Activated CD8-positive, alpha-beta T cell treated with anti-CD3 and anti-CD28 coated beads, Interleukin-2, amount 10 ng/mL, durations not matched to agents 7 days and 5 days (primary cell): ENCODE measurements around the gene NPS. TPM values are rescaled to one million over a fixed set of nuclear protein-coding genes. Genes with fewer than 3 reads are reported as not detected.

ENCODE experiments used
- ATAC-seq: fragments of 150-1000 bp; cut with Tn5 transposase; one replicate; pipeline ENCODE4 v1.10.0; 2021; ENCODE audit warnings: moderate library complexity
- CTCF ChIA-PET: fragments of 350-600 bp; sonication (Branson Sonifier 250); formaldehyde crosslinking; loops from one replicate; lab custom pipeline; 2021; ENCODE audit warnings: antibody characterized with exemption; lab: Charles Lee
- POLR2A ChIA-PET: fragments of 350-600 bp; sonication (Branson Sonifier 250); formaldehyde crosslinking; loops from one replicate; lab custom pipeline; 2021; ENCODE audit warnings: antibody characterized with exemption; lab: Charles Lee
- DNase-seq: peaks from one replicate; pipeline ENCODE4 v3.0.0-alpha.2; 2020
- H3K27ac Mint-ChIP-seq: one replicate; pipeline ENCODE4 v1.8.0; 2021; ENCODE audit warnings: mild to moderate bottlenecking, mixed read lengths
- H3K27me3 Mint-ChIP-seq: one replicate; pipeline ENCODE4 v1.8.0; 2021; ENCODE audit warnings: low read depth, mixed read lengths
- H3K36me3 Mint-ChIP-seq: one replicate; pipeline ENCODE4 v1.8.0; 2021; ENCODE audit warnings: low read depth, mixed read lengths
- H3K4me1 Mint-ChIP-seq: one replicate; pipeline ENCODE4 v1.8.0; 2021; ENCODE audit warnings: low read depth, mixed read lengths
- H3K4me3 Mint-ChIP-seq: one replicate; pipeline ENCODE4 v1.8.0; 2021; ENCODE audit warnings: mild to moderate bottlenecking, mixed read lengths
- H3K9me3 Mint-ChIP-seq: one replicate; pipeline ENCODE4 v1.8.0; 2022; ENCODE audit warnings: mixed read lengths; ENCODE audit not compliant: insufficient read depth
- total RNA-seq, 2 experiments: library from RNA; stranded (reverse); gene quantifications; one replicate each; pipeline ENCODE4 v1.2.3, GENCODE V29; 2021

NPS gene
- total RNA-seq, 2 experiments from 2014 or later: not detected

DNA sequence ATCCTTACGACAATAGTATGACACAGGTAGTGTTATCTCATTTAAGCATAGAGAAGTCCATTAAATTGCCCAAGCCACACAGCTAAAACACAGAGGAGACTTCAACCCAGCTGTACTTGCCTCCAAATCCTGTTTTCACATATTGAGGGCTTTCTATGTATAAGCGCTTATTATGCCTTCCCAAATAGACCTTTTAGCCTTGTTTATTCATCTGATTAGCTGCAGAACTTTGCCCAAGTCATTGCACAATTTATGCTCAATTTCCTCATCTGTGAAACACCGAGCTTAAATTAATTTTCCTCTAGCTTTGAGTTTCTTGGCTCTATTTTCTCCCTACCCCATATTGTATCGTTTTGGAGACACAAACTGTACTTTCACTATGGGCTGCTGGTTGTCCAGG is 15.5 kb downstream of the NPS start:
- POLR2A ChIA-PET: no interaction called here
- H3K4me3 Mint-ChIP-seq: no peak overlapping the region
- DNase-seq: no peak
- no peaks in the 10 kb centered on the region for H3K4me1 Mint-ChIP-seq
- CTCF ChIA-PET: interaction anchor here (0.9 to 2.0 kb wide), 3 partner anchors 130 to 289 kb away, joined by 3 to 11 read pairs (median 4); no protein-coding TSS in a partner anchor
- no peaks in the 10 kb centered on the region for H3K36me3 Mint-ChIP-seq
- H3K9me3 Mint-ChIP-seq: no peaks in the 10 kb centered on the region
- no peak overlapping the region for H3K27ac Mint-ChIP-seq
- no peaks in the 10 kb centered on the region for H3K27me3 Mint-ChIP-seq
- ATAC-seq: no peak

DNA sequence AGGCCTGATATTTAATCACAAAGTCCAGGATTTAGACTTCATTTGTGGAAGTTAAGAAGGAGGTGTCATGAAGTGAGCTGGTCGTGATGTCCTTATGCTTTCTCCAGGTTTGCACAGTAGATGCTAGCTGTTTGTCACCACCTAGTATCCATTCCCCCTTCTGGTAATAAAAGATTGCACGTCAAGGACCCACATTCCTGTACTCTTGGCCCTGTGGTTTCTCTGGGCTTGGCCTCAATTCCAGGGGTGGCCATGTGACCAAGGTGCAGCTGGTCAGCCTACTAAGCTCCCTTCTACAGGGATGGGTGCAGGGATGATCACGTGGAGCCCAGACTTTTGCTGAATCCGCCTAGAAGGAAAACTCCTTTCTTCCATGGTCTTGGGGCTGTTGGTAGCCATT is 16.5 kb downstream of the NPS start:
- no peaks in the 10 kb centered on the region for H3K36me3 Mint-ChIP-seq
- H3K27me3 Mint-ChIP-seq: no peaks in the 10 kb centered on the region
- no peak overlapping the region for H3K4me3 Mint-ChIP-seq
- no peaks in the 10 kb centered on the region for H3K9me3 Mint-ChIP-seq
- DNase-seq (no peak), ATAC-seq (no peak)
- H3K4me1 Mint-ChIP-seq: no peaks in the 10 kb centered on the region
- H3K27ac Mint-ChIP-seq: no peak overlapping the region
- ChIA-PET POLR2A (no interaction called here), CTCF (interaction anchor here (2.2 kb wide), 1 partner anchor 289 kb away, joined by 4 read pairs; no protein-coding TSS in a partner anchor)

DNA sequence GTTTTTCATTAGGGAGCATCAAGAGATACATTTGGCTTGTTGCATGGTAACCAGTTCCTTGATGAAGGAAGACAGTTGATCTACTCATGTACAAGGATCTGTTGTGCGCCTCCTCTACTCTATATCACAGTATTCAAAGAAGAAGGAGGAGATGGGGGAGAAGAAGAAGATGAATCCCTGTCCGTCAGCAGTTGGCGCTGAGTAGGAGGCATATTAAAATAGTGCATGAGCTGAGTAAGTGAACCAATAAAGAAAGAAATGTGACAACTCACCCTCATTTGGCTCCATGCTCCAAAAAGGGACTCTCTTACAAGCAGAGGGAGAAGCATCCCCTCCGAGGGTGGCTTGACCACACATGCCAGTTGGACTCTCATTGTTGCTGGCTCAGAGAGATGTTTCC is 20.1 kb downstream of the NPS start:
- Mint-ChIP-seq H3K36me3 (no peaks in the 10 kb centered on the region), H3K4me3 (no peak overlapping the region), H3K27me3 (no peaks in the 10 kb centered on the region), H3K27ac (no peak overlapping the region), H3K9me3 (no peaks in the 10 kb centered on the region), H3K4me1 (no peaks in the 10 kb centered on the region)
- DNase-seq (no peak), ATAC-seq (no peak)
- ChIA-PET CTCF (no interaction called here), POLR2A (no interaction called here)

GRCh38 chr10:127570036-127570435 is 20.9 kb downstream of the NPS start:
- H3K9me3 Mint-ChIP-seq: no peaks in the 10 kb centered on the region
- H3K4me1 Mint-ChIP-seq: no peaks in the 10 kb centered on the region
- ATAC-seq: no peak
- POLR2A ChIA-PET: no interaction called here
- H3K27me3 Mint-ChIP-seq: no peaks in the 10 kb centered on the region
- no peak overlapping the region for H3K4me3 Mint-ChIP-seq
- CTCF ChIA-PET: no interaction called here
- no peak for DNase-seq
- H3K36me3 Mint-ChIP-seq: no peaks in the 10 kb centered on the region
- no peak overlapping the region for H3K27ac Mint-ChIP-seq

GRCh38 chr10:127571386-127571785 is 22.3 kb downstream of the NPS start:
- DNase-seq (no peak), ATAC-seq (no peak)
- Mint-ChIP-seq H3K27ac (no peak overlapping the region), H3K27me3 (no peaks in the 10 kb centered on the region), H3K4me3 (no peak overlapping the region), H3K9me3 (no peaks in the 10 kb centered on the region), H3K4me1 (no peaks in the 10 kb centered on the region), H3K36me3 (no peaks in the 10 kb centered on the region)
- ChIA-PET CTCF (no interaction called here), POLR2A (no interaction called here)

DNA sequence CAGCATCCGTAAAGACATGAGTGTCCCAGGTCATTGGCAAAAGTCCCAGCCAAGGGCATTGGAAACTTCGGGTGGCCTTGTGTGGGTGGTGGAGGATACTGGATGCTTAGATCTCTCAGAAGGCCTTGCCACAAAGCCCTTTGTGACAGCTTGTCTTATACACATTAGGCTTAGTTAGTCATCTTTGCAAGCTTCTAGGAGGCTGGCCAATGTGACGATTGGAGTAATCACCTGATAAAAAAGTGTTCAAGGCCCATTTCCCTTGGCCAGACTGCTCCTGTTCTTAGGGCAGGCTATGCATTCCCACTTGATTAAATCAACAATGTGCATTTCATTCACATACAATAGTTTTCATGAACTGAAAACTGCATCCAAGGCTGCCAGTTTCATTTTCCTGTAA is 26.9 kb downstream of the NPS start:
- Mint-ChIP-seq H3K9me3 (no peaks in the 10 kb centered on the region), H3K36me3 (no peaks in the 10 kb centered on the region), H3K27me3 (no peaks in the 10 kb centered on the region), H3K4me1 (no peaks in the 10 kb centered on the region), H3K27ac (no peak overlapping the region), H3K4me3 (no peak overlapping the region)
- no peak for ATAC-seq
- POLR2A ChIA-PET: no interaction called here
- CTCF ChIA-PET: no interaction called here
- no peak for DNase-seq

GRCh38 chr10:127576740-127577161 is 27.6 kb downstream of the NPS start:
- Mint-ChIP-seq H3K36me3 (no peaks in the 10 kb centered on the region), H3K9me3 (no peaks in the 10 kb centered on the region), H3K27ac (no peak overlapping the region), H3K4me1 (no peaks in the 10 kb centered on the region), H3K27me3 (no peaks in the 10 kb centered on the region), H3K4me3 (no peak overlapping the region)
- CTCF ChIA-PET: interaction anchor here (0.7 kb wide), 1 partner anchor 63 kb away, joined by 3 read pairs; no protein-coding TSS in a partner anchor
- POLR2A ChIA-PET: no interaction called here
- ATAC-seq: no peak
- no peak for DNase-seq

- CTCF ChIA-PET: interaction anchor here (0.7 kb wide), 2 partner anchors 62 to 276 kb away, joined by 3 read pairs; no protein-coding TSS in a partner anchor
- Mint-ChIP-seq H3K9me3 (no peaks in the 10 kb centered on the region), H3K4me1 (no peaks in the 10 kb centered on the region), H3K27ac (no peak overlapping the region), H3K27me3 (no peaks in the 10 kb centered on the region), H3K4me3 (no peak overlapping the region), H3K36me3 (no peaks in the 10 kb centered on the region)
- ATAC-seq: no peak
- POLR2A ChIA-PET: no interaction called here
- DNase-seq: no peak
Observed at GRCh38 chr10:127577376-127578258, 28.5 kb downstream of the NPS start.

- DNase-seq (no peak), ATAC-seq (no peak)
- Mint-ChIP-seq H3K27me3 (no peaks in the 10 kb centered on the region), H3K9me3 (no peaks in the 10 kb centered on the region), H3K36me3 (no peaks in the 10 kb centered on the region), H3K4me3 (no peak overlapping the region), H3K4me1 (no peaks in the 10 kb centered on the region), H3K27ac (no peak overlapping the region)
- ChIA-PET CTCF (interaction anchor here (0.7 kb wide), 1 partner anchor 275 kb away, joined by 3 read pairs; no protein-coding TSS in a partner anchor), POLR2A (no interaction called here)
Observed at GRCh38 chr10:127578259-127578960, 29.3 kb downstream of the NPS start.

GRCh38 chr10:127578961-127579305 is 29.8 kb downstream of the NPS start:
- Mint-ChIP-seq H3K36me3 (no peaks in the 10 kb centered on the region), H3K4me3 (no peak overlapping the region), H3K9me3 (no peaks in the 10 kb centered on the region), H3K27ac (no peak overlapping the region), H3K27me3 (no peaks in the 10 kb centered on the region), H3K4me1 (no peaks in the 10 kb centered on the region)
- CTCF ChIA-PET: interaction anchor here (0.6 kb wide), 1 partner anchor 1217 kb away, joined by 3 read pairs; no protein-coding TSS in a partner anchor
- POLR2A ChIA-PET: no interaction called here
- DNase-seq (no peak), ATAC-seq (no peak)

DNA sequence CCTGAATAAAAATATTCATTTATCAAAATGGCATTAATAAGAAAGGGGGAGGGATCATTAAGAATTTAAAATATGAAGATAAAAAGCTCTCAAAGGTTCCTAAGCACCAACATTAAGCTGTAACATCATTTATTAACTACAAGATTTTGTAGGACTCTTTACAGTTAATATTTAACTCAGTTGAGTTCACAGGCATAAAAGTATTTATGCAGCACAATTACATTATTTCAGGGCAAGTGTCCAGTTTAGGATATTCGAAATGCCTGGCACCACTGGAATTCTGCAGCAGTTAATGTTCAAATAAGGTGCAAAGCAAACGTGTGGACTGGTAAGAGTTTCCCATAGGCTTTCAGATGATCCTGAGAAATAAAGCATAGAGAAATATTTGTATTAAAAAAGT is 30.5 kb downstream of the NPS start:
- DNase-seq (no peak), ATAC-seq (no peak)
- Mint-ChIP-seq H3K4me1 (no peaks in the 10 kb centered on the region), H3K4me3 (no peak overlapping the region), H3K9me3 (no peaks in the 10 kb centered on the region), H3K27ac (no peak overlapping the region), H3K27me3 (no peaks in the 10 kb centered on the region), H3K36me3 (no peaks in the 10 kb centered on the region)
- CTCF ChIA-PET: interaction anchor here (0.6 kb wide), 1 partner anchor 1216 kb away, joined by 3 read pairs; no protein-coding TSS in a partner anchor
- POLR2A ChIA-PET: no interaction called here

DNA sequence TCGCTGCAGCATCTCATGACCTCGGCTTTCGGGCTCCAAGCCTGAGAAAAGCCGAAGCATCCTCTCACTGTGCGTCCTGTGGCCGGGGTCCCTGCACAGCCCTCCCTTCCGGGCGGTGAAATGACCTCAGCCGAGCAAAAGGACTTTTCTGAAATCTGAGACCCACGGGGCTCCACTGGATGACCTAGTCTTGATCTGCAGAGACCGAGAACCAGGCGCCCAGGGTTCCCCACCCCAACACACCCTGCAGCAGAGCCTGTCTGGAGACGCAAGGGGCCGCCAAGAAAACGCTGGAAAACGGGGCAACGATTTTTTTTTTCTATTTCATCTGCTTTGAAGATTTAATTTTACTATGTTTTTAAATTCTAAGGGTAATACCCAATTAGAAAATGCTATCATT is 31.7 kb downstream of the NPS start:
- Mint-ChIP-seq H3K27ac (no peak overlapping the region), H3K36me3 (no peaks in the 10 kb centered on the region), H3K9me3 (no peaks in the 10 kb centered on the region), H3K27me3 (no peaks in the 10 kb centered on the region), H3K4me1 (no peaks in the 10 kb centered on the region), H3K4me3 (no peak overlapping the region)
- DNase-seq (no peak), ATAC-seq (no peak)
- CTCF ChIA-PET: no interaction called here
- POLR2A ChIA-PET: no interaction called here
